Endothelial cell of umbilical vein (primary cell): ENCODE results near the gene KRT76. TPM values are rescaled to one million over a fixed set of nuclear protein-coding genes. Genes with fewer than 3 reads are reported as not detected.

ENCODE experiments used
- BruUV-seq: library from RNA; stranded (reverse); fragments of 400-500 nt; replicated peaks from 2 replicates; lab custom pipeline; 2021; lab: Mats Ljungman, UMichigan
- CTCF ChIA-PET: fragments of 300-600, 350-600 bp; sonication (Branson Sonifier 250); formaldehyde crosslinking; loops from one replicate; lab custom pipeline; 2021; ENCODE audit warnings: antibody characterized with exemption, inconsistent platforms; lab: Charles Lee
- POLR2A ChIA-PET: fragments of 300-600, 350-600 bp; sonication (Branson Sonifier 250); formaldehyde crosslinking; loops from one replicate; lab custom pipeline; 2021; ENCODE audit warnings: antibody characterized with exemption, inconsistent platforms; lab: Charles Lee
- DNase-seq: peaks from one replicate; pipeline ENCODE4 v3.0.0-alpha.2; 2011; ENCODE audit warnings: low read depth, low spot score
- FAIRE-seq: peaks from 2 replicates; lab custom pipeline; 2011; peaks lifted over from hg19 to GRCh38; lab: Jason Lieb, UNC
- H2AFZ ChIP-seq: 2 replicates; pipeline ENCODE4 v1.6.0; 2012; ENCODE audit warnings: low read depth, low read length, control low read depth, inconsistent platforms
- H3K27ac ChIP-seq: 2 replicates; pipeline ENCODE4 v1.5.1; 2011; ENCODE audit warnings: low read depth, mild to moderate bottlenecking, control low read depth, low read length, moderate library complexity; ENCODE audit not compliant: insufficient read depth
- H3K27me3 ChIP-seq, 2 experiments: 2 replicates each; pipeline versions ENCODE4 v1.6.0 to v1.6.1; 2011; ENCODE audit warnings: low read length in 2 of 2, mixed read lengths in 1 of 2; ENCODE audit not compliant: control insufficient read depth in 2 of 2, insufficient read depth in 2 of 2
- H3K36me3 ChIP-seq, 2 experiments: 2 replicates in 1 of 2; 3 replicates in 1 of 2; pipeline ENCODE4 v1.5.1; 2011; ENCODE audit warnings: low read length in 2 of 2, mild to moderate bottlenecking in 1 of 2, moderate library complexity in 1 of 2; ENCODE audit not compliant: control insufficient read depth in 2 of 2, insufficient read depth in 2 of 2; ENCODE audit errors: extremely low read depth in 1 of 2
- H3K4me1 ChIP-seq: 3 replicates; pipeline ENCODE4 v1.5.1; 2011; ENCODE audit warnings: mild to moderate bottlenecking, low read length; ENCODE audit not compliant: control insufficient read depth, insufficient read depth; ENCODE audit errors: extremely low read depth
- H3K4me2 ChIP-seq: 2 replicates; pipeline ENCODE4 v1.6.1; 2011; ENCODE audit warnings: low read length, control low read depth, mixed read lengths; ENCODE audit not compliant: insufficient read depth
- H3K4me3 ChIP-seq, 3 experiments: fragments of 200-600 bp in 1 of 3; sonication (generic), shearing (Covaris generic) in 1 of 3; replicated peaks in 1 of 3; 2 replicates each; pipeline ENCODE4 v1.5.1; 2011 to 2016; ENCODE audit warnings: control low read depth in 3 of 3, low read length in 3 of 3, mild to moderate bottlenecking in 2 of 3, inconsistent platforms in 1 of 3, low read depth in 1 of 3, moderate library complexity in 1 of 3; ENCODE audit not compliant: insufficient read depth in 1 of 3
- H3K79me2 ChIP-seq: 2 replicates; pipeline ENCODE4 v1.6.0; 2012; ENCODE audit warnings: low read length, inconsistent platforms; ENCODE audit not compliant: control insufficient read depth, insufficient read depth
- H3K9ac ChIP-seq: replicated peaks from 2 replicates; pipeline ENCODE3; 2011; ENCODE audit warnings: low read length, control low read depth; ENCODE audit not compliant: insufficient read depth; ENCODE audit errors: extremely low read depth
- H3K9me1 ChIP-seq: replicated peaks from 3 replicates; pipeline ENCODE4 v1.6.0; 2011; ENCODE audit warnings: mild to moderate bottlenecking, low read length; ENCODE audit not compliant: control insufficient read depth, insufficient read depth; ENCODE audit errors: extremely low read depth
- H3K9me3 ChIP-seq: replicated peaks from 2 replicates; pipeline ENCODE4 v1.5.1; 2012; ENCODE audit warnings: low read length, inconsistent platforms; ENCODE audit not compliant: control insufficient read depth, insufficient read depth
- H4K20me1 ChIP-seq: replicated peaks from 2 replicates; pipeline ENCODE3; 2011; ENCODE audit warnings: mild to moderate bottlenecking, low read length; ENCODE audit not compliant: control insufficient read depth, insufficient read depth; ENCODE audit errors: extremely low read depth
- EZH2 ChIP-seq: IDR thresholded peaks from 2 replicates; pipeline ENCODE4 v1.6.1; 2012; ENCODE audit warnings: borderline replicate concordance, low read depth, mild to moderate bottlenecking, moderate library complexity, low read length, inconsistent platforms; ENCODE audit not compliant: severe bottlenecking
- FOS ChIP-seq: IDR thresholded peaks from 2 replicates; pipeline ENCODE4 v1.6.1; 2011; ENCODE audit warnings: mild to moderate bottlenecking, low read length, moderate library complexity, borderline replicate concordance; ENCODE audit not compliant: insufficient read depth
- GATA2 ChIP-seq: IDR thresholded peaks from 2 replicates; pipeline ENCODE4 v1.7.0; 2011; ENCODE audit warnings: low read depth, mild to moderate bottlenecking, moderate library complexity, mixed read lengths, low read length; ENCODE audit not compliant: insufficient read length, insufficient read depth
- JUN ChIP-seq: IDR thresholded peaks from 2 replicates; pipeline ENCODE4 v1.6.1; 2011; ENCODE audit warnings: borderline replicate concordance, low read depth; ENCODE audit not compliant: insufficient read length, insufficient read depth
- MYC ChIP-seq: IDR thresholded peaks from one replicate; pipeline ENCODE4 v1.6.1; 2011; ENCODE audit warnings: mild to moderate bottlenecking, low read depth, low read length
- POLR2A ChIP-seq: IDR thresholded peaks from 2 replicates; pipeline ENCODE4 v1.6.1; 2012; ENCODE audit warnings: low read depth, mild to moderate bottlenecking, control low read depth, low read length
- POLR2AphosphoS5 ChIP-seq: IDR thresholded peaks from 2 replicates; pipeline ENCODE4 v1.6.1; 2012; ENCODE audit warnings: low read depth, mild to moderate bottlenecking, control low read depth, low read length, moderate library complexity; ENCODE audit not compliant: insufficient read depth
- dilution Hi-C: fragments of 300-500 bp; cut with MboI; formaldehyde crosslinking; loops from one replicate; pipeline ENCODE4 v1.15.0; 2019; ENCODE audit warnings: low sequenced_read_pairs; ENCODE audit not compliant: extremely low pct_ligation_motif_present
- intact Hi-C: fragments of 100-400 bp; cut with micrococcal nuclease; formaldehyde crosslinking; loops from one replicate; pipeline ENCODE4 v1.10.0; 2022
- polyA plus RNA-seq, 4 experiments: library from polyadenylated mRNA; depleted of rRNA in 3 of 4; stranded (reverse) in 3 of 4; unstranded in 1 of 4; fragments of >200 nt; gene quantifications; 2 replicates each; pipeline versions ENCODE4 v1.2.1 to v1.2.3, GENCODE V29; 2011 to 2012; ENCODE audit warnings: missing spikeins in 1 of 4
- total RNA-seq: library from RNA; stranded (reverse); gene quantifications from 2 replicates; pipeline ENCODE4 v1.2.3, GENCODE V29; 2021
- TF ChIP-seq, protein P1 (sequence below): IDR thresholded peaks from 2 replicates; pipeline ENCODE4 v1.6.1; 2011; ENCODE audit not compliant: insufficient read depth, insufficient read length
- TF ChIP-seq, protein P2 (sequence below), 2 donors: IDR thresholded peaks; 1 replicate in 1 of 2; 2 replicates in 1 of 2; pipeline ENCODE4 v1.5.1; 2011; ENCODE audit warnings: low read length in 2 of 2, mild to moderate bottlenecking in 2 of 2, moderate library complexity in 2 of 2, control low read depth in 1 of 2, inconsistent platforms in 1 of 2, low read depth in 1 of 2; ENCODE audit not compliant: insufficient read depth in 1 of 2; ENCODE audit errors: extremely low read depth in 1 of 2

Gene KRT76
- total and polyA plus RNA-seq, 2 donors (not counting 3 experiments of a cell fraction or from before 2014, with no cell fraction given) = not detected

GRCh38 chr12:52787324-52788191 is 10.4 kb upstream of the KRT76 start:
- TF ChIP-seq, protein P1, sequence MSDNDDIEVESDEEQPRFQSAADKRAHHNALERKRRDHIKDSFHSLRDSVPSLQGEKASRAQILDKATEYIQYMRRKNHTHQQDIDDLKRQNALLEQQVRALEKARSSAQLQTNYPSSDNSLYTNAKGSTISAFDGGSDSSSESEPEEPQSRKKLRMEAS = no peak
- TF ChIP-seq POLR2A (no peak), POLR2AphosphoS5 (no peak), JUN (no peak), MYC (no peak), EZH2 (no peak), GATA2 (no peak), FOS (no peak)
- TF ChIP-seq, protein P2, sequence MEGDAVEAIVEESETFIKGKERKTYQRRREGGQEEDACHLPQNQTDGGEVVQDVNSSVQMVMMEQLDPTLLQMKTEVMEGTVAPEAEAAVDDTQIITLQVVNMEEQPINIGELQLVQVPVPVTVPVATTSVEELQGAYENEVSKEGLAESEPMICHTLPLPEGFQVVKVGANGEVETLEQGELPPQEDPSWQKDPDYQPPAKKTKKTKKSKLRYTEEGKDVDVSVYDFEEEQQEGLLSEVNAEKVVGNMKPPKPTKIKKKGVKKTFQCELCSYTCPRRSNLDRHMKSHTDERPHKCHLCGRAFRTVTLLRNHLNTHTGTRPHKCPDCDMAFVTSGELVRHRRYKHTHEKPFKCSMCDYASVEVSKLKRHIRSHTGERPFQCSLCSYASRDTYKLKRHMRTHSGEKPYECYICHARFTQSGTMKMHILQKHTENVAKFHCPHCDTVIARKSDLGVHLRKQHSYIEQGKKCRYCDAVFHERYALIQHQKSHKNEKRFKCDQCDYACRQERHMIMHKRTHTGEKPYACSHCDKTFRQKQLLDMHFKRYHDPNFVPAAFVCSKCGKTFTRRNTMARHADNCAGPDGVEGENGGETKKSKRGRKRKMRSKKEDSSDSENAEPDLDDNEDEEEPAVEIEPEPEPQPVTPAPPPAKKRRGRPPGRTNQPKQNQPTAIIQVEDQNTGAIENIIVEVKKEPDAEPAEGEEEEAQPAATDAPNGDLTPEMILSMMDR (IDR thresholded peaks at IDR 0.05; ENCODE audit: extremely low read depth in 1 of 2, insufficient read depth in 1 of 2, low read depth in 1 of 2, low read length in 2 of 2) = no peak
- dilution Hi-C loops (no loop called here), intact Hi-C loops (no loop called here)
- Histone ChIP-seq H4K20me1 (no peaks in the 10 kb centered on the region), H3K4me3 (no peak overlapping the region), H3K27ac (no peak overlapping the region), H3K9ac (no peak overlapping the region), H3K9me1 (no peaks in the 10 kb centered on the region), H3K9me3 (no peaks in the 10 kb centered on the region), H3K27me3 (peaks cover 12 to 17% of the 10 kb centered on the region in 2 experiments), H3K79me2 (no peaks in the 10 kb centered on the region), H2AFZ (no peak overlapping the region), H3K36me3 (no peaks in the 10 kb centered on the region), H3K4me2 (no peak overlapping the region), H3K4me1 (no peaks in the 10 kb centered on the region)
- ChIA-PET CTCF (interaction anchor here (1.3 kb wide), 1 partner anchor 10 kb away, joined by 3 read pairs; the partner anchor contains the start of gene KRT76), POLR2A (no interaction called here)
- no peak for FAIRE-seq
- DNase-seq = no peak
- no TSS peak for BruUV-seq
